GM21381 (cell line): ENCODE data around the gene PPP2R3B.
"Not testable (repeated sequence)": the region's sequence is repeated elsewhere in the genome, so short reads cannot be mapped to it uniquely, and the experiment has no call there.

Source experiments
- ATAC-seq: cut with Tn5 transposase; IDR thresholded peaks from one replicate; pipeline ENCODE4 v1.9.1; 2021; ENCODE audit warnings: mild to moderate bottlenecking, moderate library complexity; ENCODE audit not compliant: unreplicated experiment

The PPP2R3B gene

GRCh38 chrX:404656-405055 lies 17.9 kb upstream of the PPP2R3B start:
- no peak for ATAC-seq

- no peak for ATAC-seq
Observed at GRCh38 chrX:402857-403256, 16.1 kb upstream of the PPP2R3B start.

GRCh38 chrX:400258-400657 lies 13.6 kb upstream of the PPP2R3B start:
- ATAC-seq = no peak

GRCh38 chrX:397575-397974 lies 10.9 kb upstream of the PPP2R3B start:
- no peak for ATAC-seq

- ATAC-seq = no peak
Observed at GRCh38 chrX:394830-395229, 8.1 kb upstream of the PPP2R3B start.

- no peak for ATAC-seq
Observed at GRCh38 chrX:392575-392846, 5.8 kb upstream of the PPP2R3B start.

GRCh38 chrX:391717-392574 lies 5.2 kb upstream of the PPP2R3B start:
- no peak for ATAC-seq

GRCh38 chrX:390459-390858 lies 3.8 kb upstream of the PPP2R3B start:
- ATAC-seq = no peak

GRCh38 chrX:389021-389441 lies 2.3 kb upstream of the PPP2R3B start:
- no peak for ATAC-seq

GRCh38 chrX:387729-388128 lies 1.0 kb upstream of the PPP2R3B start:
- ATAC-seq = no peak

- peak; percentile 30 for ATAC-seq
Observed at GRCh38 chrX:386239-386767, 404 bp downstream of the PPP2R3B start.

GRCh38 chrX:385736-386135 lies 971 bp downstream of the PPP2R3B start:
- not testable (repeated sequence) for ATAC-seq

- ATAC-seq = no peak
Observed at GRCh38 chrX:384861-385260, 1.8 kb downstream of the PPP2R3B start.

- ATAC-seq = no peak
Observed at GRCh38 chrX:378443-378842, 8.3 kb downstream of the PPP2R3B start.

GRCh38 chrX:376206-376605 lies 10.5 kb downstream of the PPP2R3B start:
- not testable (repeated sequence) for ATAC-seq

- ATAC-seq = no peak
Observed at GRCh38 chrX:375181-376036, 11.3 kb downstream of the PPP2R3B start.

GRCh38 chrX:374596-374995 lies 12.1 kb downstream of the PPP2R3B start:
- ATAC-seq = no peak

GRCh38 chrX:373641-374471 lies 12.9 kb downstream of the PPP2R3B start:
- ATAC-seq = no peak

- ATAC-seq = no peak
Observed at GRCh38 chrX:372856-373640, 13.7 kb downstream of the PPP2R3B start.

- ATAC-seq = no peak
Observed at GRCh38 chrX:371907-372306, 14.8 kb downstream of the PPP2R3B start.
